Activated naive CD4-positive, alpha-beta T cell treated with Interleukin-2 at 50 U/mL for 16 hours (primary cell): Measurements from ENCODE around the gene GPATCH2L.
A peak's percentile ranks its signal among the peaks of the same experiment; 100 is the strongest.

Source experiments
- DNase-seq: peaks from one replicate; pipeline ENCODE4 v3.0.0-alpha.2; 2020

The GPATCH2L gene

DNA sequence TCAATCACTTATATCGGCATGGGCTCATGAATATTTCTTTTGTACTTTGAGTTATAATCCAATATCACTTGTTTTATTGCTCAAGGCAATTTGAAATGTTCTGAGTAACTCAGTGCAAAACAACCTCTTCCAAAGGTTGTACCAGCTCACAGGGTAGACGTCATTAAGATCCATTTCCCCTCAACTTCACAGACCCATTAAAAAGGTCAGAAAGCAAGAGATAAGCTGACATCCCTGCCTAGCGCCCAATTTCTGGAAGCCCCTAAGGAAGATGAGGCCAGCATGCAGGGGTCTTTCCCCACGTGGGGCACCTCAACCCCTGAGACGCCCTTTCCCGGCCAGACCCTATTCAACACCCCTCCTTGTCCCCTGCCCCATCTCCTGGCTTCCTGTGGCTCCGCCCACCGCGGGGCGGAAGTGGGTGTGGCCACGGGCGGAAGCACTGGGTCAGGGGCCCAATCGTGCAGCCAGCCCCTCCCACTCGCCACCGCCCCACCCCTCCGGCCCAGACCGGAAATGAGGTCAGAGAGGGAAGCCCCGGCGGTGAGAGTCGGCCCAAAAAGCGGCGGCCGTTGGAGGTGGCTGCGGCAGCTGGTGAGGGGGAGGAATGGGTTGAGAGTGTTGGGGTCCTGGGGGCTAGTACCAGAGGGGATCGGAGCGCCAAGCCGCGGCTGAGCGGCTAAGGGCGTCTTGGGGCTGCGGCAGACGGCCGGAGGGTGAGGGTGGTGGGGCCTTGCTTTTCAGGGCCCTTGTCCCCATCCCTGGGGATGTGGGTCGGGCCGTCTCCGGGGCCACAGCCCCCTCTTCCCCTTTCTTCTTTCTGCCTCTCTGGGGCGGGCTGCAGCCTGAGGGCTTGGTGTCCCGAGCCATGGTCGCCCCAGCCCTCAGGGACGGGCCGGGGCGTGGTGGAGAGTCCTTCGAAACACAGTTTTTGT lies at the start of gene GPATCH2L:
GPATCH2L (plus strand) TSS at position 525 of the 935 bp plus-strand sequence. CDS start 2,442 bp downstream, outside the sequence.
- DNase-seq, result peak; percentile 99

DNA sequence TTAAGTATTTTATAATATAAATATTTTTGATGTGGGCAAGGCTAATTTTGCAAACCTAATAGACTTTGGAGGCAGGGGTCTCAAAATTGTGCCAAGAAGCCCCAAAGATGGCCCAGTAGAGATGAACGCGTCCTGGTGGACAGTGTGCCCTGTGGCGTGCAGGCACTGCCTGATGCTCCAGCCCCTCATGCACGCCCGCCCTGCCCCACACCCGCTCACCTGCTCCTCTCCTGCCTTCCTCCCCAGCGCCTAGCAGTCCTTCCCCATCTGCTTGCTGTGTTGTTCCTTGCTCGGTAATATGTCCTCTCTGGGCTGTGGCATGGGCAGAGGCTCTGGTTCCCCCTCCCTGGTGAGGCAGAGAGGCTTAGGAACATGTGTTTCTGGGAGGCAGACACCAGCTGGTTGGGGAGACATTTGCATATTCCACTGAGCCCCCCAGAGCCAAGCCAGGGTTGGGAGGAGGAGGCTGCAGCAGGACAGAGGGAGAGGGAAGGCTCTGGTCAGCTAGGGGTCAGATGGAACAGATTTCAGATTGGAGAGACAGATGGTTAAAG lies 46.8 kb upstream of the GPATCH2L start:
- no peak for DNase-seq

DNA sequence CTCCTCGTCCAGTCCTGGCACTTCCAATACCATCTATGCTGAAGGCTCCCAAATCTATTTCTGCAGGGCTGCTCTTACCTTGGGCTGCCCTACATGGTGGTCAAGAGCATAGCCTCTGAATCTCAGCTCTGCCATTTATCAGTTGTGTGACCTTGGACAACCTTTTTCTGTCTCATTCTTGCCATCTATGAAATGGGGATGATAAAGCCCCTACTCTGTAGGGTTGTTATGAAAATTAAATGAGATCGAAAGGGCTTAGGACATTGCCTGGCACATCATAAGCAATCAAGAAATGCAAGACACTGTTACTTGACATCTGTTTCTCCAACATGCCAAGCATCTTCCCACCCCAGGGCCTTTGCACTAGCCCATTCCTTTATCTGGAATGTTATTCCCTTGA lies 45.5 kb upstream of the GPATCH2L start:
- no peak for DNase-seq

GRCh38 chr14:76109087-76109880 lies 42.4 kb upstream of the GPATCH2L start:
- no peak for DNase-seq

- DNase-seq, result no peak
Measured at GRCh38 chr14:76112889-76113624, 38.7 kb upstream of the GPATCH2L start.

- no peak for DNase-seq
Measured at GRCh38 chr14:76113691-76114090, 38.0 kb upstream of the GPATCH2L start.

GRCh38 chr14:76115010-76115422 lies 36.7 kb upstream of the GPATCH2L start:
- DNase-seq, result no peak

DNA sequence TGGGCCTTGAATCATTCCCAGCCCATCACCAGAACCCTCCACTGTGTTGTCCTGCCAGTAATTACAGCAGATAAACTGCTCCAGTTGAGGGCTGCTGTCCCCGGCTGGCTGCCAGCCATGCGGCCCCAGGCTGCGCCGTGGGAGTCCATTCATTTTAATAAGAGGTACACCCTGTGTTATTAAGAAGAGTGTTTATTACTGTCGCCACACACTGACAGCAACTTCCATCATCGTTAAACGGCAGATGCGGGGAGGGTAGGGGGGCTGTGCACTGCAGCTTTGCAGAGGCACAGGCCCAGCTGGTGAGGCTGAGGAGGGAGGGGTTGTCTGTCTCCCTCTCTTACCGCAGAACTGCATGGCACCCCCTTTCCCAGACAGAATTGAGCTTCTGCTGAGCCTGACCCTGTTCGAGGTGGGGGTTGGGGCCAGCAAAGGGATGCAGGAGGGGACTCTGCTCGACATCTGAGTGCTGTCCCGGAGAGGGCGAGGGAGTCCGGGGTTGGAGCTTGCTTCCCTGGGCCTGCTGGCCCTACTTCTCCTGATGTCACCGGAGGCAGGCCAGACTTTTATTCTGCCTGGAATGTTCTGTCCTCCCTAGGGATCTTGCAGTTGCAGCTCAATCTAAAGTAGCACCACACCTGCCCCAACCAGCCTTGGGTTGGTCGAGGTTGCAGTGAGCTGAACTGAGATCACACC lies 33.8 kb upstream of the GPATCH2L start:
- no peak for DNase-seq

DNA sequence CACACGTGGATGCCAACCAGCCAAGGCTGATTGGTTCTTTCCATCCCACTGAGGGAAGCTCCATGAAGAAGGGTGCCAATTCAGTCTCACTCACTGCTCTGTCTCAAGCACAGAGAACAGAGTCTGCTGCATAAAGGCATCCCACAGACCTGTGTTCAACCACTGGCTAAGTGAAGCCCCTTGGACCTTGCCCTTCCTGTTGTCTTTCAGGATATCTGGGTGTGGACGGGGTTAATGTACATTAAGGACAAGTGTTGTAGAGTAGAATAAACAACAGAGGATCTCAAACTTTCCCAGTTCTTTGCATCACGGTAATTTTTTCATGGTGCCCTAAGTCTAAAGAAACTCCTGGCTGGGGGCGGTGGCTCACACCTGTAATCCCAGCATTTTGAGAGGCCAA lies 33.1 kb upstream of the GPATCH2L start:
- DNase-seq, result no peak

GRCh38 chr14:76121089-76121748 lies 30.5 kb upstream of the GPATCH2L start:
- DNase-seq, result no peak

DNA sequence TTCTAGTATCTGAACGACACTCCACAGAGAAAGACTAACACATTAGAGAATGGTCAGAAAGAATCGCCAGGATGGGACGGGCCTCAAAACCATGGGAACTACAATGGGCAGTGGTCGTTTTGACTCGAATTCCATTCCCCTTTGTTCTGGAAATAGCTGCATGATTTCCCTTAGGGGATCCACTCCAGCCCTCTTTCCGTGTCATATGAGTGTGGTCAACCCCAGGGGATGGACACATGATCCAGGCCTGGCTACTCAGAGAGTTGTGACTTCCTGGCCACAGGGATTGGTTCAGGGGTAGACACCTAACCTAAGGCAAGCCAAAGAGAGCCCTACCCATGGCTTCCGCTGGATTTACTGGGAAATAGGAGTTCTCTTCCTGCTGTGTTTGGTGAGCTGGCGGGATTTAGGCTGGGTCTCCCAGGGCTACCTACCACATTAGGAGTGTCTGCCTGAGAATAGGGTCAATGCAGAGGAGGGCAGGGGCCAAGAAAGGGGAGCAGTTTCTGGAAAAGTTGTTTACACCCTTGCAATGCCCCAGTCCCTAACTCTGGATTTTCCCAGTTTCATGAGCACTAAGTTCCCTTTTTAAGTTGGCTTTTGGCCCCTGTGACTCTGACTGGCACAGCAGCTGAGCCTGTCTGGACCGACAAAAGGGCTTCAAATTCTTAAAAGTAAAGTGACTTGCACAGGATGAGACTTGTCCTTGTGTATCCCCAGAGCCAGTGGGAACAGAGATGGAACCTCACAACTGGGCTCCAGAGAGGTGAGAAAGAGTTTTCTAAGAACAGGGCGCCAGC lies 28.1 kb upstream of the GPATCH2L start:
- DNase-seq, result no peak

DNA sequence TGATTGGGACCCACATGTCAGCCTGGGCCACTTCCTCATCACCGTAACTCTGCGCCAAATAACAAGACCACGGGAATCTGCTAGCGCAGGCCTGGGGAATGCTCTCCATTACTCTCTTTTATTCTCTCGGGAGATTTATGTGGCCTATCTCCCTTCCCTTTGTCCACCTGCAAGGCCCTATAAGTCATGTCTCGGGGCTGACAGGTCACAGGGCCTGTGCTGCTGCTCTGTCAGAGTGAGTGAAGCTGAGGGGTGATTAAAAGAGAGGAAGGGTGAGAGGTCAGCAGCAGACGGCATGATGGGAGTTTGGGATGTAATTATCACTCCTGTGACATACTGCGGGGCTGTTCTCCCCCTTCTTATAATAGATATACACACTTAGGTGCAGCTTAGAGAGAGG lies 26.2 kb upstream of the GPATCH2L start:
- DNase-seq, result no peak

DNA sequence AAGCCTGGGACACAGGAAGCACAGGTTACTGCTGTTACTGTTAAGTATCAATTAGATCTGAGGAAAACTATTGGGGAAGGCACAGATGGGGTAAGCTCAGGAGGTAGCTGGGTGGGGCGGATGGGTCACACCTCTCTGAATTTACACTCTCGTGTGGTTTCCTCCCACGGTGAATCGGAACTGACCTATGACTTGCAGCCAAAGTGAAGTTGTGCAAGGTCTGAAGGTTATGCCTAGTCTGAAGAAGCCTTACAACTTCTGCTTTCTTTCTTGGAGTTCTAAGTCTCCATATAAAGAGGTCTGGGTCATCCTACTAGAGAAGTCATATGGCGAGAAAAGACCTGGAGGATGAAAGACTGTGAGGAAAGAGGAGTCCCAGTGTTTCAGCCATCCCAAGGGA lies 25.6 kb upstream of the GPATCH2L start:
- DNase-seq, result no peak

- DNase-seq, result no peak
Measured at GRCh38 chr14:76129851-76130576, 21.7 kb upstream of the GPATCH2L start.

GRCh38 chr14:76131071-76131965 lies 20.4 kb upstream of the GPATCH2L start:
- no peak for DNase-seq

GRCh38 chr14:76133103-76133502 lies 18.6 kb upstream of the GPATCH2L start:
- DNase-seq, result no peak

DNA sequence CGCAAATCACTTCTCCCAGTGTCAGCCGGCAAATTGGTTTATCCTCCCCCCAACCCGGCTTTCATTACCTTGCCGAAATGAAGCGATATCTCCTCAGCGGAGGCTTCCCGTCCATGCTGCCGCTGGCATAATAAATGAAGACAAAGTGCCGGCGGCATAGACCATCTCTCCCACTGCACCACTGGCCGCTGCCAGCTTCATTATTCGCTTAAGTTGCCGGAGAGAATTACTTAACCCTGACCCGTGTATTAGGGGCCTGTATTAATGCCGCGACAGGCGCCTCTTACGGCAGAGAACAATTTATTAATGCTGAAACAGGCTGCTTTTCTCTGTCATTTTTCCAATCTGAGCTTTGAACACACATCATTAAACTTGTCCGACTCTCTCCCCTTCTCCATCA lies 17.5 kb upstream of the GPATCH2L start:
- DNase-seq, result no peak

- DNase-seq, result no peak
Measured at GRCh38 chr14:76135722-76136121, 16.0 kb upstream of the GPATCH2L start.
